ENCODE measurements around the gene MYOM1.
A peak's percentile ranks its signal among the peaks of the same experiment; 100 is the strongest.
"Not testable (repeated sequence)": the region's sequence is repeated elsewhere in the genome, so short reads cannot be mapped to it uniquely, and the experiment has no call there.

Gene MYOM1

DNA sequence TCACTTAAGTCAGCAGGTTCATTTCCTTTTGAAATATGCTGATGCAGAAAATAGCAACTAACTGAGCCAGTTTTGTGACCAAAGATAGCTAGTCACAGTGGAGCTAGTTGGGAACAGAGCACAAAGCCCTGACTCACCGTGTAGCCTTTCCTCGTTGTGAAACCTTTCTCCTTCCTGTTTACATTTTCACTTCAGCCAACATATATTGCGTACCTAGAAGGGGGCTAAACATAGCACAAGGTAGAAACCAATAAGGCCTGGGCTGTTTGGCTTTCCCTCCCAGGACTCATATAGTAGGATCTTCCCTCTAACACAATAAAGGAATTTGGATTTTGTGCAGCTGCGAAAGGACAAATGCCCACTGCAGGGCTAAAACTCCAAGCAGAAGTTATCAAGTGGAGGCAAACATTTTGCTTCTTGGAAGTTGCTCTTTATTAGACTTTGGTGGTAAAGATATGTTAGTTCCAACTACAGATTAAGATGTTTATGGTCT, 182.3 kb downstream of the MYOM1 start:
- H3K27me3 ChIP-seq (replicated peaks; ENCODE audit: control insufficient read depth, insufficient read depth, low read length), result no peaks in the 10 kb centered on the region
- TF ChIP-seq CTCF (IDR thresholded peaks at IDR 0.05; ENCODE audit: insufficient read depth, low read length, poor library complexity, severe bottlenecking), result no peak
- H3K4me3 ChIP-seq (replicated peaks; ENCODE audit: low read depth, low read length), result no peak overlapping the region
- DNase-seq (ENCODE audit: extremely low read depth, insufficient read length), result peak; percentile 48
- no peaks in the 10 kb centered on the region for H3K36me3 ChIP-seq (ENCODE audit: control insufficient read depth, insufficient read depth, low read length)

- Histone ChIP-seq H3K4me3 (replicated peaks; ENCODE audit: low read depth, low read length) (no peak overlapping the region), H3K27me3 (replicated peaks; ENCODE audit: control insufficient read depth, insufficient read depth, low read length) (no peaks in the 10 kb centered on the region), H3K36me3 (ENCODE audit: control insufficient read depth, insufficient read depth, low read length) (no peaks in the 10 kb centered on the region)
- no peak for TF ChIP-seq CTCF (IDR thresholded peaks at IDR 0.05; ENCODE audit: insufficient read depth, low read length, poor library complexity, severe bottlenecking)
- DNase-seq (ENCODE audit: extremely low read depth, insufficient read length), result no peak
These were observed 183.7 kb downstream of the MYOM1 start for GRCh38 chr18:3036108-3036507.

DNA sequence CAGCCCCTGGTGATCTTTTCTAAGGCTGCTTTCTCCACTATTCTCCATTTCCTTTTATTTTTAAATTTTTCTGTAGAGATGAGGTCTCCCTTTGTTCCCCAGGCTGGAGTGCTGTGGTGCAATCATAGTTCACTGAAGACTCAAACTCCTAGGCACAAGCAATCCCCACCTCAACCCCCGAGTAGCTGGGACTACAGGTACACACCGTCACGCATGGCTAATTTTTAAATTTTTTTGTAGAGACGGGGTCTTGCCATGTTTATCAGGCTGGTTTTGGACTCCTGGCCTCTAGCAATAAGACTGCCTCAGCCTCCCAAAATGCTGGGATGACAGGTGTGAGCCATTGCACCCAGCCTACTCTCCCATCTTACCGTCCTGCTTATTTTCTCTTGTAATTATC, 184.1 kb downstream of the MYOM1 start:
- H3K36me3 ChIP-seq (ENCODE audit: control insufficient read depth, insufficient read depth, low read length), result no peaks in the 10 kb centered on the region
- no peaks in the 10 kb centered on the region for H3K27me3 ChIP-seq (replicated peaks; ENCODE audit: control insufficient read depth, insufficient read depth, low read length)
- no peak overlapping the region for H3K4me3 ChIP-seq (replicated peaks; ENCODE audit: low read depth, low read length)
- DNase-seq (ENCODE audit: extremely low read depth, insufficient read length), result no peak
- no peak for TF ChIP-seq CTCF (IDR thresholded peaks at IDR 0.05; ENCODE audit: insufficient read depth, low read length, poor library complexity, severe bottlenecking)

- TF ChIP-seq CTCF (IDR thresholded peaks at IDR 0.05; ENCODE audit: insufficient read depth, low read length, poor library complexity, severe bottlenecking), result no peak
- DNase-seq (ENCODE audit: extremely low read depth, insufficient read length), result no peak
- no peaks in the 10 kb centered on the region for H3K27me3 ChIP-seq (replicated peaks; ENCODE audit: control insufficient read depth, insufficient read depth, low read length)
- no peak overlapping the region for H3K4me3 ChIP-seq (replicated peaks; ENCODE audit: low read depth, low read length)
- H3K36me3 ChIP-seq (ENCODE audit: control insufficient read depth, insufficient read depth, low read length), result no peaks in the 10 kb centered on the region
These were observed 187.0 kb downstream of the MYOM1 start for GRCh38 chr18:3032721-3033120.

DNA sequence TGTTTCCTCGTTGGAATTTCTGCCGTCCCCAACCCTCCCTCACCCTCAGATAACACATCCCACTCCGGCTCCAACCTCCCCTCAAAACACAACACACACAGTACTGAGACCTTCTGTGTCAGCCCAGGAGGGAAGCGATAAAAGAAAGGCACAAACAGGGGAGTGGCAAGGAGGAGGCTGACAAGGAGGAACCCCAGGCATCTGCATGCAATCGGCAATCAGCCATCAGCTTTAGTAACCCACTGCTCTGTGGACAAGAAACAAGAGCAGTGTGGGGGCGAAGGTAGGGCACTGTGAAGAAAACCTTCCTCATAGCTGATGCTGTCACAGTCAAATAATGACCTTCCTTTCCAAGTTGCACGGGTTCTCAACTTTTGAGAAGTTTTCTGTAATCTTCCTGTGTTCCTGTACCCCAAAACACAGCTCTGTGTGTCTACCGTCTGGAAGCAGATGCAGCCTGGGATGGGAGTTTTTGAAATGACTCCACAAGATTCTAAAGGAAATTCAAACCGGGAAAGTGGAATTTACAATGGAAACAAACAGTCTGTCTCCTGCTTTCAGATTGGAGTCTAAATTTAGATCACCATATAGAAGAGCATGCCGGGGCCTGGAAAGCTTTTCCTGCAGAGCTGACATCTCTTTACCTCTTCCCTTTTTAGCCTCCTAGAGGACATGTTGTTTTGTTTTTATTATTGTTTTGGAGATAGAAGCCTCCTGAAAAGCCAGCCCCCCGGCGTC, 190.4 kb downstream of the MYOM1 start:
- no peak overlapping the region for H3K4me3 ChIP-seq (replicated peaks; ENCODE audit: low read depth, low read length)
- H3K36me3 ChIP-seq (ENCODE audit: control insufficient read depth, insufficient read depth, low read length), result no peaks in the 10 kb centered on the region
- H3K27me3 ChIP-seq (replicated peaks; ENCODE audit: control insufficient read depth, insufficient read depth, low read length), result no peaks in the 10 kb centered on the region
- TF ChIP-seq CTCF (IDR thresholded peaks at IDR 0.05; ENCODE audit: insufficient read depth, low read length, poor library complexity, severe bottlenecking), result no peak
- DNase-seq (ENCODE audit: extremely low read depth, insufficient read length), result no peak

DNA sequence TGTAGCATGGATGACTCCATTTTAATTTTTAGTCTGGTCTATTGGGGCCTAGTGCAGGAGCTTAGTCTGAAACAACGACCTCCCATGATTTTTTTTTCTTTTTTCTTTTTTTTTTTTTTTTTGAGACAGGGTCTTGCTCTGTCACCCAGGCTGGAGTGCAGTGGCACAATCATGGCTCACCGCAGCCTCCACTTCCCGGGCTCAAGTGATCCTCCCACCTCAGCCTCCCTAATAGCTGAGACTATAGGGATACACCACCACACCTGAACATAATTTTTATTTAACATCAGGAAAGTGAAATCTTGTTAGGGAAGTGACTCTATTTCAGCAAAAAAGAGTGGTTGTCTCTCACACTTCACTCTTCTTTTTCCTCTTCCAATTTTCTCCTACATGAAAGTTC, 191.7 kb downstream of the MYOM1 start:
- not testable (repeated sequence) for DNase-seq (ENCODE audit: extremely low read depth, insufficient read length); H3K4me3 ChIP-seq (replicated peaks; ENCODE audit: low read depth, low read length); H3K27me3 ChIP-seq (replicated peaks; ENCODE audit: control insufficient read depth, insufficient read depth, low read length); H3K36me3 ChIP-seq (ENCODE audit: control insufficient read depth, insufficient read depth, low read length)
